HEK293T (cell line): ENCODE data around the gene EVC2.

Source experiments
- BHLHE40 ChIP-seq: fragments of 450-650 bp; IDR thresholded peaks from 2 replicates; pipeline ENCODE4 v1.6.1; 2016; ENCODE audit warnings: mild to moderate bottlenecking, moderate library complexity, borderline replicate concordance
- CTBP1 ChIP-seq: fragments of 450-650 bp; IDR thresholded peaks from 2 replicates; pipeline ENCODE4 v1.6.1; 2016; ENCODE audit warnings: borderline replicate concordance
- FOXM1 ChIP-seq: fragments of 450-650 bp; IDR thresholded peaks from 2 replicates; pipeline ENCODE4 v1.6.1; 2017; ENCODE audit warnings: mild to moderate bottlenecking, borderline replicate concordance
- HDGF ChIP-seq: fragments of 450-650 bp; IDR thresholded peaks from 2 replicates; pipeline ENCODE4 v1.6.1; 2017; ENCODE audit warnings: antibody characterized with exemption, borderline replicate concordance
- SP1 ChIP-seq: fragments of 450-650 bp; IDR thresholded peaks from 2 replicates; pipeline ENCODE4 v1.6.1; 2017

DNA sequence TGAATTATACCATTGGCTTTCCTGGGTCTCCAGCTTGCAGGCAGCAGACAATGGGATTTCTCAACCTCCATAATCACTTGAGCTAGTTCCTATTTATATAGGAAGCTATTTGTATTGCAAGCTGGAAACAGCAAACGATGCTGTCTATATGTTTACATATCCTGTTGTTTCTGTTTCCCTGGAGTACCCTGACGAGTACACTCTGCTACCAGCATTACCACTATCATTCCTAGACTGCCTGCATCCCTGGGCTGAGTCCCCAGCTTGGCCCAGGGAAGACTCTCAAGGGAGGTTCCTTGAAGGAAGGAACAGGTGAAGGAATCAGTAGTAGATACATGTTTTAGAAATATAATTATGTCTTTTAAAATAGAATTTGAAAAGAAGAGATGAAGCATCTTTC is 81.4 kb downstream of the EVC2 start:
- TF ChIP-seq BHLHE40 (no peak), HDGF (no peak), SP1 (no peak), FOXM1 (no peak), CTBP1 (no peak)
